NCI-H526 treated with DMSO at 0.1 percent for 48 hours (cell line): ENCODE data around the gene B4GALT4.

Experiments used
- DNase-seq: peaks from one replicate; lab custom pipeline; 2025; lab: John Stamatoyannopoulos, UW

The B4GALT4 gene

DNA sequence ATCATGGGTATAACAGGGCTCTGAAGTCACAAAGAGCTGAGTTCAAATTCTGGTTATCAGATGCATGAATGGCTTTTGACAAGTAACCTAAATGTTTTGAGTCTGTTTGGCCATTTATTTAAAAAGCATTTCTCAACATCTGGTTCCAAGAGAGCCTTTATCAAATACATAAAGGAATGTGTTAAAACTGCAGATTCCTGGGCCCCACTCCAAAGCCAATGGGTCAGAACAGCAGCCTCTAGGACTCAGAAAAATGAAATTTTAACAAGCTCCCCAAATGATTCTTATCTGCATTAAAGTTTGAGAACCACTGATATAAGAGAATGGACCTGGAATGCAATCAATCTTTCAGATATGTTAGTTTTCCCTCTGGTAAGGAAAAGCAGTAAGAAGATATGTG lies 3.4 kb downstream of the B4GALT4 start:
- DNase-seq: no peak

DNA sequence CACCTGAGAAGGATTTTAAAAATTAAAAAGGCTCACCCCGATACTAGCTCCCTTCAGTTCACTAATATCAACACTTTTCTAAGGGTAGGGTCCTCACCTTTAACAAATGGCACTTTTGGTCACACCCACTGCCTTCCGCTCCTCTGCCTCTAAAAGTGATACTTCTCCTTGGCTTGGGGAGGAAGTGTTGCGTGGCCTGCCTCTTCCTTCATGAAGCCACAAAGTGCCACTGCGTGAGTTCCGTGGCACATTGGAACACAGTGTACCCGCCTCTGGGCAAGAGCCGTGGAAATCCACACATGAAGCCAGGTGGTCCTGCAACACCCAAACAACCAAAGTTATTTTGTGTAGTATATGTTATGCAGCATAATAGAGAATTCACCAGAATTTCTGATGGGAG lies 3.9 kb downstream of the B4GALT4 start:
- DNase-seq: no peak

DNA sequence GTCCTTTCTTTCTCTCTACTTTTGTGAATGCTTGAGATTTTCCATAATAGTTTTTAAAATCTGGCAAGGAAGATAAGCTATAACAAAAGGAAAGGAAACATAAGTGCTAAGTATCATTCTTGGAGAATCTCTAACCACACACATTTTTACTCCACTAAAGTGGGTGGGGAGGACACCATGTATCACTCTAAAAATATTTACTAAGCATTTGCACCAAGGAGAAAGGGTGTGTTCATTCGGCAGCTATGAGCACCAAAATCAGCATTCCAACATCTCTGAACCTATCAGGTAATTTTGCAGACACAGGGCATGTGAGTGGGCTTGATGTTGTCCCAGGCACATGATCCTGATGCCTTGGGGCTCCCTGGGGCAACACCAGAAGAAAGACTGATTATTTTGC lies 5.5 kb downstream of the B4GALT4 start:
- DNase-seq: no peak

DNA sequence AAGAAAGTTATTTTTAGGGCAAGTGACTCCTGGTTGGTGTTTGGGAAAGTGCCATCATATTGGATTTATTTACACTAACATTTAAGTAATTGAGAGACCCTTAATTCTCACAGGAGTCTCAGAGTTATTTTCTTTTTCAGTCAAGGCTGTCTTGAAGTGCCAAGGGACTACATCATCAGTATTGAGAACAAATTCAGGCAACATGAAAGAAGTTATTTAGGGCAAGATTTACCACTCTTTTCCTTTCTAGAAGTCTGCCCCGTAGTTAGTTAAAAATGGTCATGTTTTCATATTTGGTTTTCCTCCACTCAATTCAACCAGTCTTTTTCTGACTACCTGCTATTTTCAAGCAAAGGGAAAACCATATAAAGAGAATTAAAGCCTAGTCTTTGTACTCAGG lies 6.1 kb downstream of the B4GALT4 start:
- DNase-seq: no peak

DNA sequence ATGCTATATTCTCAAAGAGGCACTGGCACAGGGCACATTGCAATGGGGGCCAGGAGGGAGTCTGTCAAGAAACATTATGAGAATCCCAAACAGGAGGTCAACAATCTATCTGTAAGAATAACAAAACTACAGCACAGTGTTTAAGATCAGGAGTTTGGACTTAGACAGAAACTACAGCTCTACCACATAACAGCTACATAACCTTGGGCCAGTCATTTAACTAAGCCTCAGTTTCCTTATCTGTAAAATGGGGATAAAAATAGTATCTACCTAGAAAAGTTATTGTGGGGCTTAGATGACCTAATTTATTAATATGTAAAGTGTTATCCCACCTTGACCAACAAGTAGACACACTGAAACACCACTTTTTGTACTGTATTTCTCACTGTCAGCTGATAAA lies 9.9 kb downstream of the B4GALT4 start:
- DNase-seq: no peak

DNA sequence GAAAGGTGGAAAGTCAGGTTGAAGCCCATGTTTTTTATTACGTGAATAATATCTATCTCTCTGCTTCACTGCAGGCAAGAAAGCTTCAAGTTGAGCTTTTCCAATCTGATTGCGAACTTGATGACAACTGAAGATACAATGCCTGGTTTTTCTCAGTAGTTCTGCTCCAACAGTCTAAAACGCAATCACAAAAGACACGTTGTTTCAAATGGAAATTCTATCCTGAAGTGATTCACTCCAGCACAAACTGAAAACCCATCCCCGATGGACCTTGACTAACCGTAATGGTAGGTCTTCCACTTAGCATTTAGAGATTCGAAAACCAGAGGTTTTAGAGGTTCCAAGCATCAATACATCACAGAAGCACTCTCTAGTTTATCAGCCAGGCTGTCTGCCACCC lies 10.6 kb downstream of the B4GALT4 start:
- DNase-seq: no peak

DNA sequence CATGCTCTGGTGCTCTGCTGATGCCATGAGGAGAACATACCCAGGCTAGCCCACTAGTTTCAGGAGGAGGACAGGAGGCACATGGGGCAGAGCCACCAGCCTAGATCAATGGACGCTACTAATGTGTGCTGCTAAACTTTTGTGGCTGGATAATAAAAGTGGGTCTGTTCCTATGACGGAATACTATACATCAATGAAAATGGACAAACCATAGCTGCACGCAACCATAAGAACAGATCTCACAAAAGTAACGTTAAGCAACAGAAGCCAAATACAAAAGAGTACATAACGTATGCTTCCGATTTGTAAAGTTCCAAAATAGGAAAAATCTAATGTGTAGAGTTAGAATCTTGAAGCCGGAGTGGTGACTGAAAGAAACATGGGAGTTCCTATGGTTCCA lies 11.5 kb downstream of the B4GALT4 start:
- DNase-seq: no peak

DNA sequence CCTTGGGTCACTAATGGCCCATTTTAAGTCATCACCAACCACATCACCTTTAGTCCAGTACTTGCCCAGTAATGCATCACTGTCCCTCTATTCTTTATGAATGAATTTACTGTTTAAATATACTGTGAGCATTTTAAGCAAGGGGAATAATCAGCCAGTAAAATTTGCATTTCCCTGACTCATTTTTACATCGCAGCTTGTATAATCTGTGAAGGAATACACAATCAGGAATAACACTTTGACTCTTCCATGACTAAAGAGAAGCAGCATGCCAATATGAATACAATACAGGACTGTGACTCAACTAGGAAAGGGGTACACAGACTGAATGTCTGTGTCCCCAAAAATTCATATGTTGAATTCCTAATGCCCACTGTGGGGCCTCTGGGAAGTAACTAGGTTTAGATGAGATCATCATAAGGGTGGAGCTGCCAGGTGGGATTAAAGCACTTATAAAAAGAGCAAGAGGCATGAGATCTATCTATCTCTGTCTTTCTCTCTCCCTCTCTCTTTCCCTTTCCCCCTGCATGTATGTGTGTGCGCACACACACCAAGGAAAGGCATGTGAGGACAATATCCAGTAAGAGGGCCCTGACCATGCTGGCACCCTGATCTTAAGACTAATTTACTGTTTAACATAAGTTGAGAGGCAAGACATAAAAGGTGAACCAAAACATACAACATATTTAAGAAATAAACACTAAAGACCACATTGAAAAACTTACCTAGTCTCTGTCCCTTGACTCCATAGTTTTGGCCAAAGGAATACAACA lies 12.1 kb downstream of the B4GALT4 start:
- DNase-seq: no peak

DNA sequence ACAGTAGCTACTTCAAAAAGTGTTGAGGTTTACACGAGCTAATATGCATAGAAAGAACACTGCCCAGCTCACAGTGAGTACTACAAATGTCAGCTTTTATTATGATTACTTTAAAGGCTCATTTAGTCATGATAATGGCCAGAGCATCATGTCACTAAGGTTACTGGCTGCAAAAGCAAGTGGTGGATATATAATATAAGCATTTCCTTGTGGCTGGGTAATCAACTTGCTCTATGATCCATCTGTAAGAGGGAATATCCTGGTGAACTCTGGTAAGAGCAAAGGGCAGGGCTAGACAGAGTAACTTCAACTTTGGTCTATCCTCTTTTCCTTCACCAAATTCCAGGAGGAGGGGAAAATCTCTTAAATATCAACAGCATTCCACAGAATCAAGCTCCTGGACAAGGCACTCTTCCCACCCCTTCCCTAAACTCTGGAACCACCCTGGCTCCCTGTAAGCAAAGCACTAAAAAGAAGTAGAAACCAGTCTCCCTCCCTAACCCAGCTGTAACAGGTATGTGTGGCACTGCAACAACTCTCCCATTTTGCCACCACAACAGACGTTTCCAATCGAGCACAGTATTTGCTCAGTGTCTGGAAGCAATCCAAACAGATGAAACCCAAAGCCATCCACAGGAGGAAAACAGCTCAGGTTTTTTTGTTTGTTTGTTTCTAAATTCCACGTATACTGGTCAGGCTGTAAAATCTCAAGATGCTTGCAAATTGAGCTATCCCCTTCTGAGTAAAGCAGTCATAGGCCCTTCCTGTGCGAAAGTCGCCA lies 13.4 kb downstream of the B4GALT4 start:
- DNase-seq: no peak

DNA sequence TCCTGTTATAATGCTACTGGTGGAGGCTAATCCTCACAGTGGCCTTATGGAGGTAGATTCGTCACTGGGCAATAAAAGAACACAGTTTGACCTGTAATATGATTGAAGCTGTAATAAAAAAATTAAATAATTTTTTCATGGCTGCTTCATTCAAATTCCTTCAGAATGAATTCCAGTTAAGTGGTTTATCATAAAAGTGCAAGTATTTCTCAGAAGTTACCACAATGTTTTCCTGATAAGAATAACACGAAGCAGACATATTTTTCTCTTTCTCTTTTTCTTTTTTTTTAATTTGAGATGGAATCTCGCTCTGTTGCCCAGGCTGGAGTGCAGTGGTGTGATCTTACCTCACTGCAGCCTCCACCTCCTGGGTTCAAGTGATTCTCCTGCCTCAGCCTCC lies 15.6 kb downstream of the B4GALT4 start:
- no peak for DNase-seq

DNA sequence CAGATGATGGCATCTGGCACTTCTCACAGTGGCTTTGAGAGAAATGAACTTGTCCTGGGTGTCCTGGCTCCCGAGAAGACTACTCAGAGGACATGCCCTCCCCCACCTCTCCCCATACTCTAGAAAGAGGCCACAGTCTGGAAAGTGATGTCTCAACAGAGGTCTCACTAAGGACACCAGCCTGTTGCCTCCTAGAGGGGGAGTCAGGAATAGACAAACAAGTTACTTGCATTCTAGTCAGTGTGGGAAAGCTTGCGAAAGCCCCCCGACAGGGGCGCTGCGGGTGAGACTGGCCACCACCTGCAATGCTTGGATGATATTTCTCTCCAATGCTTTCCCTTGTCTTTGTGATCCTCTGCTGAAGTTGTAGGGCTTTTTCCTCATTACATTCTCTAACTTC lies 17.2 kb downstream of the B4GALT4 start:
- DNase-seq: no peak

DNA sequence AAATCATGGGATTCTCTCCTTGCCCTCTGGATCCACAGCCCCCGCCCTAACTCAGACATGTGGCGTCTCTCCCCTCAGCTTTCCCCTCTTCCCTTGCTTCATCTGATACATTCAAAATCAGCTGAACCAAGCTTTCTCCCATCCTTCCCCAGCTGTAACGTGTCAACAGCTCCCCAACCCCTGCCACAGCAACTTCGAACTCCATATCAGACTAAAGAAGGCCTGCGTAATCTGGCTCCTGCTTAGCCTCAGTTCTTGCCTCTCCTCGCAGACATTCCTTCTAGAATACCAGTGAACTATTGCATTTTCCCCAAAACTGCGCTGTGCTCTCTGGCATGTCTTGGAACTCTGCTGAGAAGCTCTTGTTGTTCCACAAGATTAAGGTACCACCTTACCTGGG lies 18.3 kb downstream of the B4GALT4 start:
- no peak for DNase-seq

DNA sequence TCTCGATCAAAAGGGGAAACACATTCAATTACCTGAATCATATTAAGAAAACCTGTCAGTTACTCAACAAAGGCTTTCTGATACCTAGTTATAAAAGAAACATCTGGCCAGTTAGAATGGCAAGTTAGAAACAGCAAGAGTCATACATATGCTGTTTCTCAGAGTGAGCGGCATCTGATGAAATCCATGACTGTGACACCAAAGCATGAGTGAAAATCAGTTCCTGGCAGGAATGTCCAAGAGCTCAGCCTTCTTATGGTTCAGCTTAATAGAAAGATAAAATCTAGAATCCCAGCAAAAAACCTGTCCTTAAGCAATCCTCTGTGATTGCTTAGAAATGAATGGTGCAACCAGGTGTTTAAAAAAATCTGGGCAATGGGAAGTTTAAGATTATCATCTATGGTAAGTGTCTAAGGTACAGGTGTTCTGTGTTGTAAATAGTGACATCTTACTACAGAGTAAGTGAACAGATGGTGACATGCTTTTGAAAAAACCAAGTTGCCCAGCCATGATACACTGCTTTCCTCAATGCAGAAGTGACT lies 18.8 kb downstream of the B4GALT4 start:
- no peak for DNase-seq

DNA sequence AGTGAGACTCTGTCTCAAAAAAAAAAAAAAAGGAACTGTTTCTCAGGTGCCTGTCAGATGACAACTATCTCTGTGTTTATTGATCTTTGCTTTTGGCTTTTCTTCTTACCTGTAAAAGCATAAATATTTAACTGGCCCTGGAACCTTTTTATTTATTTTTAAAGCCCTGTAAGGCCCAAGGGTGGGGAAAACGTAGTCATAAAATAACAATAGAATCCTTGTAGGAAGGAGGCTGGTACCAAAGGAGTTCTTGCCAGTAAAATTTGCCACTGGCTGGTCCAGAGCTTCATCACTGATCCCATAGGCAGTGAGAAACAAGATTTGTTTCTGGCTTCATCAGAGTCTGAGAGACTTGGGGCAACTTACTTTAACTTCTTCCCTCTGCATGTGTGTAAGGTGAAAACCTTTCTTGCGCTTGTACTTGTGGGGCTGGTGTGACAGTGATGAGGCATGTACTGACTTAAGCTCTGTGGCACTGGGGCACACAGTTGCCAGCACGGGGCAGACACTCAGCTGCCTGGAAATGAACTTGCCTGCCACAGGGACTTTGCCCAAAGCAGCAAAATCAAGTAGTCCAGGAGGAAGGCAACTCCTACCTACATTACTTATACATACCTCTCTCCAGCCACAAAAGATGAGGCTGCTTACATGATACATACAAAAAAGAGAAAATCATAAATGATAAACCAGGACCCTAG lies 19.6 kb downstream of the B4GALT4 start:
- DNase-seq: no peak

DNA sequence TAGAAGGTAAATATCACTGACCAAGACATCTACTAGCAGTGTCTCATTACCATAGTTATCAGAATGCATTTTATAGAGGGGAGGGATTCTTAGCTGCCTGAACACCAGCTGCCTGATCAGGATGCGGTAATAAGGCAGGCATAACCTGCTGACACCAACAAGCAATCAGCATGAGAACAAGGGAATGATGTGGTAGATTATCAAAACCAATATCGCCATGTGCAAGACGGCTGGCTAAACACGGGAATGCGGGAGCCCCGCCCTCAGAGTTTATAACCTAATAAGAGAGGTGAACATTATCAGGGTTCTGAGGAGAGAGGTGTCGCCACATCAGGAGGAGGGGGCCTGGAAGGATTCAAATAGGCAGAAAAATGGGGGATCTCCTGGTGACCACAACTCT lies 20.5 kb downstream of the B4GALT4 start:
- DNase-seq: no peak

DNA sequence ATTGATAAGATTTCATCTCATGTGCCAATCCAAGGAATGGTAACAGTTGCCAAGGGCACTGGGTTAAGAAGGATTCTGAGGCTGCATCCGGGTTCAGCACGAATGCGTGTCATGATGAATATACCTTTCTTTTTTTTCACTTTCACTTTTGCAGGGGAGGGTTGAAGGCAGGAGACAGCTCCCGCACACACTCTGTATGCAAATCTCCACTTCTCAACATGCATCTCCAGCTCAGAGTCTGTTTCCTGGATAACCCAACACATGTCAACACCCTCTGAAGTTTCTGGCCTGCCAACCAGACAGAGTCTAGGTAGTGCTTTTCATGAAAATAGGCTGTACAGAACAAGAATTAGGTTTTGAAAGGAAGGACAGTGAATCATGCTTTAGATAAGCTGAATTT lies 21.6 kb downstream of the B4GALT4 start:
- peak; percentile 21 for DNase-seq

DNA sequence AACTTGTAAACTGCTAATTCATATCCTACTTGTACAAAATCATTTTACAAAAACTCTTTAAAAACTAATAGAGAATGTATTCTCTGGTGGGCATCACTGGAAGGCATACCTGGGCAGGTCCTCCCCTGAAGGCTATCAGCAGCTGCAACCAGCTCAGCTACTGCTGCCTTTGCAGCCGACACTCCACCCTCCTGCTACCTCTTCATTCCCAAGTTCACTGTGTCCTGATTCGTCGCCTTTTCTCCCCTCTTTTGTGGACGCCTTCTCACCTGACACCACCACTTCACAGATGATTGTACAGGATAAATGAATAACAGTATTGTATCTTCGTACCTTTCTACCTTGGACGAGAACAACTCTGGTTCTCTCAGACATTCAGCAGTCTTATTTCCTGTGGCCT lies 28.9 kb downstream of the B4GALT4 start:
- no peak for DNase-seq

DNA sequence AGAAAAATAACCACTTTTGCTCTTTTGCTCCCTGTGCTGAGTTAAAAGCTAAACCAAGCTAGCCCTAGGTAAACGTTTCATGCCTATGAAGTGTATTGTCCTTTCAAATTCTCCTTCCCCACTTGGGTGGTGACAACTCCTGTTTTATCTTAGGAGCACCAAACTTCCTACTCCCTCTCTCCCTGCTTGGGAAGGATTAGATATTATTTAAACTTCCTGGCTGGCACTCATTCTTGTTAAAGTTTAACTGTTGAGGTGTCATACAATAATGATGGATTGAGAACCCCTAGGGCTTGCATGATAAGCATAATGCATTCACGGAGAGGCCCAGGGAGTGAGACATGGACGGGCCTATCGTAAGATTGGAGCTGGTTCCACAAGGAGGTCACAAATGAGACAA lies 29.5 kb downstream of the B4GALT4 start:
- no peak for DNase-seq

DNA sequence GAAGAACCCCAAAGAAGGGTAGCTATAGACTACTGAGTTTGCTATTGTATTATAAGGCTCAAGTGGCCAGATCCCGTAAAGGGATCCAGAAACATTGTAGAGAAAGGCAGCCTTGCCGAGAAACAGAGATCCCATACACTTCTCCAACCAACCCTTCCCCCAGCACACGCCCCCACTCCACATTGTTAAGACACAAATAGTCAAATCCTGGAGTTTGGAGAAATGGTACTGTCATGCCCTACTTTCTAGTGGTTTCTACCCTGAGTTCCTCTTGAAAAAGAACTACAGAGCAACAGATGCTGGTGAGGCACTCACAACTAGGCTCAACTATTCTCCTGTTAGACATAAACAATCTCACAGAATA lies 33.2 kb downstream of the B4GALT4 start:
- no peak for DNase-seq

DNA sequence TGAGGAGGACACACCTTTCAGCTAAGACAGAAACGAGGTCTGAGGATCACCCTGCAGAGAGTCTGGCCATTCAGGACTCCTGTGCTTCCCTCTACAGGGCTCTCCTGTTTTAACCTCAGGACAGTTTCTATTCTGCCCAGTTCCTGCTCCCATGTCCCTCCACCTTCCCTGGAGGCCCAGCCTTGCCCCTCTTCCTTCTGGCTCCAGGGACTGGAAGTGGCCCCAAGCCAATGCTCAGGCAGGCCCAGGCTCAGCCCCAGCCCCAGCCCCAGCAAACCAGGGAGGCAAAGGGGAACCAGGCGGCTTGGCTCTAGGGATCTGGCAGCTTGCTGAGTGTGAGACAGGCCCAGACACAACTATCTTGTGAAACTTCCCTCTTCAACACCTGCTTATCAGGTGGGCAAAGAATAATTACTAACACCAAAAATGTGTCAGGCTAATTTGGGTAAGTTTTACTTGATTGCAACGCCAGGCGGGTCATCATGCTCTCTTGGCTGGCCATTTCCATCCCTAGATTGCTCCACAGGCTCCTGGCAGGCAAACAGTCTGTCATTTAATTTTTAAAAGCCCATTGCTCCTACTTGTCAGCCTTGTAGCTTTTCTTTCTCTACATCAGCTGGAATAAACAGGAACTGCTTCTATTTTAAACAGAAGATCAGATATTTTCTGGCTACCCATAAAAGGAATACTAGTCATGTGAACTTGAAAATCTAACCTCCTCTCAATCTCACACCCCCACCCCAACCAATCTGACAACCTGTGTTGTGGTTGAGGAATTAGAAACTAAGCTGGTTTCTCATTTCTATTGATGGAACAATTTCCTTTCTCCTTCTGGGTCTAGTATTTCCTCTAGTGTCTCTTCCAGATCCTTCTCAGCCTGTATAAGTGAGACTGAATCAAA lies 33.8 kb downstream of the B4GALT4 start:
- no peak for DNase-seq

DNA sequence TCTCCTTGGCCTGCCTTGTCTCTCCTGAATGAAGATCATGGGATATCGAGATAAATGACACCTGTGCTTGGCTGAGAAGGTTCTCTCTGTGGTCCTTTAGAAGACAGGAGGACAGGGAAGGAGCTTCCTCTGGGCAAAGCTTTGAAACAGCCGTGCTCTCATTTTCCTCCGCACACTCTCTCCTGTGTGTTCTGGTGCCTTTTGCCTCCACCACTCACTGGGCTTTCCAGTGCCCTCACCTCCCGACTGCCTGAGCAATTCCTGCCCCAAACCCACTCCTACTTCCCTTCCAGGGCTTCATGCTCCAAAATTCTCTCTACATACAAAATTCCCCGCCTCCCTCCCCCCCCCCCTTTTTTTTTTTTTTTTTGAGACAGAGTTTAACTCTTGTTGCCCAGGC lies 35.0 kb downstream of the B4GALT4 start:
- no peak for DNase-seq

DNA sequence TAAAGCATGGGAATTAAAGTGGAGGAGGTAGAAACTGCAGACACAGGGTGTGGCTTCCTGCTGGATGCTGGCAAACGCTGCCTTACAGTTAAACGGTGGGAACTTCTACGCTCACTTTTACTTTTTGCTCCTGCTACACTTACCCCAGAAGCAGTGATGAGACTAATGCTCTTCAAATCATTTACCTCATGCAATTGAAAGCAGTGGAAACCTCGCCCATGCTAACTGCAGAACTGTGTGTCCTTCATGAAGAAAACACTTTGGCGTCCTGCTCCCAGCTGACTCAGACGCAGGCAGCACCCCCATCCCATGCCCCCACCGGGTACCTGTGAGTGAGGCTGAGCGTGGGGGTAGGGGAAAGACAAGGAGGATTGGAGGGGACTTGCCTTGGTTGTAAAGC lies 35.5 kb downstream of the B4GALT4 start:
- no peak for DNase-seq
